Activated T-helper 17 cell treated with anti-CD3 and anti-CD28 coated beads, Interleukin-2, amount 50 U/mL, for 72 hours (primary cell): ENCODE results near the gene RNF157. TPM values are rescaled to one million over a fixed set of nuclear protein-coding genes. Genes with fewer than 3 reads are reported as not detected.

Experiments used
- ATAC-seq: fragments of 150-1000 bp; cut with Tn5 transposase; replicated peaks from 2 replicates; pipeline ENCODE4 v1.10.0; 2021; ENCODE audit warnings: mild to moderate bottlenecking, moderate library complexity
- H3K27ac Mint-ChIP-seq: one replicate; pipeline ENCODE4 v1.8.0; 2022; ENCODE audit warnings: mixed read lengths
- H3K27me3 Mint-ChIP-seq: one replicate; pipeline ENCODE4 v1.8.0; 2022; ENCODE audit warnings: mixed read lengths
- H3K36me3 Mint-ChIP-seq: one replicate; pipeline ENCODE4 v1.8.0; 2022; ENCODE audit warnings: low read depth, mild to moderate bottlenecking, mixed read lengths
- H3K4me1 Mint-ChIP-seq: one replicate; pipeline ENCODE4 v1.8.0; 2022; ENCODE audit warnings: mixed read lengths
- H3K4me3 Mint-ChIP-seq: one replicate; pipeline ENCODE4 v1.8.0; 2022; ENCODE audit warnings: mild to moderate bottlenecking, mixed read lengths
- H3K9me3 Mint-ChIP-seq: one replicate; pipeline ENCODE4 v1.8.0; 2022; ENCODE audit warnings: mixed read lengths
- total RNA-seq, 2 donors: library from RNA; stranded (reverse); gene quantifications; one replicate each; pipeline ENCODE4 v1.2.3, GENCODE V29; 2022

Gene RNF157
- total RNA-seq, 2 donors from 2014 or later = 15.5 to 17.4 TPM

DNA sequence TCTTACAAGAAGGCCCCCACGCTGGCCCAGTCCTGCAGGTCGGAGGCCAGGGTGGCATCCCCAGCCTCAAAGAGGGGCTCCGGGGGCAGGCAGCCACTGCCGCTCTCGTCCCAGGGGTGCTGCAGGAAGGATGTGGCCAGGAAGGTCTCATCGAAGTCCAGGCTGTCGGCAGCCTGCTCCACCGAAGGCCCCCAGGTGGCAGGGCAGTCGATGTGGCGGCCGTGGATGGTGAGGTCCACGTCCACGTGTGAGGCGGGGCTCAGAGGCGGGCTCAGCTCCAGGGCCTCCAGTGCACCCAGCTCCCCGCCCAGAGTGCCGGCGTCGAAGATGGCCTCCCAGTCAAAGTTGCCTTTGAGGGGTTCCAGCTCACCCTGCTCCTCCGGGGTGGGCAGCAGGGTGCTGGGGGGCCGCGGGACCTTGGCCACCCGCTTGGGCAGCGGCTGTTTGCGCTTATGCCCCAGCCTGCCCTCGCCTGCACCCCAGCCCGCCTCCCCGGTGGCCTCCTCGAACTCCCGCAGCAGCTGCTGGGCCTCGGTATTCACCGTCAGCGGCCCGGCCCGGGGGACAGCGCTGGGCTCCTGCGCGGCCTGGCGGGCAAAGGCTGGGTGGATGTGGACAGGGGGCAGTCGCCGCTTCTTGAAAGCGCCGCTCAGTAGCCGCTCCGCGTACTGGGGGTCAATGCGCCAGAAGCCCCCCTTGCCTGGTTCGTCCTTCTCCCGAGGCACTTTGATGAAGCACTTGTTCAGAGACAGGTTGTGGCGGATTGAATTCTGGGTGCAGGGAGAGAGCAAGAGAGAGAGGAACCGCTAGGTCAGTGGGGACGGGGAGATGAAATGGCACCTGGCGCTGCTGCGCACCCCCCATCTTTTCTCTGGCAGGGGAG is 102.7 kb downstream of the RNF157 start:
- H3K4me3 Mint-ChIP-seq = no peak overlapping the region
- no peak overlapping the region for H3K27ac Mint-ChIP-seq
- H3K36me3 Mint-ChIP-seq = no peaks in the 10 kb centered on the region

DNA sequence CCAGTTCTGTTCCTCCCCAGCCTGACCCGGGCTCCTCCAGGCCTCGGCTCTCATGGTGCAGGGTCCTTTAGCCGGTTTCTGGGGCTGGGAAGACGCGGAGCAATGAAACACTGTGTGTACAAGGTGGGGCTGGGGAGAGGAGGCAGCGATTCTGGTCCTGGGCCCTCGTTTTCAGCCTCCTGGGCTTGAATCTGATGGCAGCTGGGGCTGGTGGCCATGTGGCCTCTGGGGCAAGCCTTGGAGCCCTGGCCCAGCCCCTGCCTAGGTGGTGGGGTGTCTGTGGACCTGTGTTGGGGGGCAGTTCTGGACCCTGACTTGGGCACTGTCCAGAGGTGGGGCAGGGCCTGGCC is 103.3 kb downstream of the RNF157 start:
- no peaks in the 10 kb centered on the region for H3K9me3 Mint-ChIP-seq
- no peaks in the 10 kb centered on the region for H3K36me3 Mint-ChIP-seq
- H3K27ac Mint-ChIP-seq = no peak overlapping the region
- no peak overlapping the region for H3K4me3 Mint-ChIP-seq
- no peaks in the 10 kb centered on the region for H3K4me1 Mint-ChIP-seq
- ATAC-seq = no peak
- peaks cover 6% of the 10 kb centered on the region for H3K27me3 Mint-ChIP-seq

More for the DNA sequence above, 102.7 kb downstream of the RNF157 start:
- Mint-ChIP-seq H3K27me3 (peaks cover 6% of the 10 kb centered on the region), H3K9me3 (no peaks in the 10 kb centered on the region), H3K4me1 (peaks cover 3% of the 10 kb centered on the region)
- ATAC-seq = no peak

DNA sequence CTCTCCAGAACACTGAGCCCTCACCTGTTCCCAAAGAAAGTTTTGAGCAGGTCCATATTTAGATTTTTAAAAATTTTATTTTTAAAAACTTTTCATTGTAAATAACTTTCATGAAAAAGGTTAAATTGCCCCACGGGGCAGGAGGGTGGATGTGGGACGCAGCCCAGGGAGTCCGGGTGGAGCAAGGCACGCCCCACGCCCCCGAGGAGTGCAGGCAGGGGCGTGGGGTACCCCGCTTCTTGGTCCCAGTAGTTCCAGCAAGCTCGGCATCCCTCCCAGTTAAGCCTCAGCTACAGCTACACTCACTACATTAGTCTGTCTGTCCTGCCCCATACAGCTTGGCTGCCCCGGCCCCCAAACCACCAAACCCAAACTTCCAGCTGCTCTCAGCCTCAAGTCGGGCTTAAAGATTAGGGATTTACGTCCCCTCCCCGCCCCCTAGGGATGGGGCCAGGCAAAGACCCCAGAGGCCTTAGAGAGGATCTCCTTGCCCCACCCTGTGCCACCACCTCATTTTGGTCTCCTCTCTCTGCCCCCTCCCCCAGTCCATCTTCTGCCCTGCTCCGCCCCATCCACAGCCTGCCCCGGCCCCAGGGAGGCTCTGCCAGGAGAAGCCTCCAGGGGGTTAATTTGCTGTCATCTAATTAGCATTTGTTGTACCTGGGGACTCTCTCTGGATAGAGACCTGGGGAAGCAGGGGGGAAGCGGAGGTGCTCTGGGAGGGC is 103.9 kb downstream of the RNF157 start:
- Mint-ChIP-seq H3K27ac (no peak overlapping the region), H3K4me3 (no peak overlapping the region), H3K36me3 (no peaks in the 10 kb centered on the region), H3K27me3 (peaks cover 6% of the 10 kb centered on the region), H3K4me1 (no peaks in the 10 kb centered on the region), H3K9me3 (no peaks in the 10 kb centered on the region)
- ATAC-seq = no peak

DNA sequence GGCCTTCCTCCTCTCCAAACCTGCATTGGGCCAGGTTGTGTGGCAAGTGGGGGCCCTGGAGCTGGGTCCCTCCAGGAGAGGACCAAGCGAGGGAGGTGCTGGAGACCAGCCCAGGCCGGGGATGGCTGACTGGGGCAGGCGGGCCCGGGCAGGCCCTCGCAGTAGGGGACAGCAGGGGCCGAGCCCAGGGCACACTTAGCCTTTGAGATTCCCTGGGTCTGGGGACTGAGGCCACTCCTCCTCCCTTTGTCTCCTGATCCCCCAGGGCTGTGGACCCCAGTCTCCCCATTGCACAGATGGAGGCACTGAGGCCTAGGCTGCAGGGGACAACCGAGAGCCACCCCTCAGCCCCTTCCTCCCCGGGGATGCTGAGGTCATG is 104.5 kb downstream of the RNF157 start:
- ATAC-seq = no peak

DNA sequence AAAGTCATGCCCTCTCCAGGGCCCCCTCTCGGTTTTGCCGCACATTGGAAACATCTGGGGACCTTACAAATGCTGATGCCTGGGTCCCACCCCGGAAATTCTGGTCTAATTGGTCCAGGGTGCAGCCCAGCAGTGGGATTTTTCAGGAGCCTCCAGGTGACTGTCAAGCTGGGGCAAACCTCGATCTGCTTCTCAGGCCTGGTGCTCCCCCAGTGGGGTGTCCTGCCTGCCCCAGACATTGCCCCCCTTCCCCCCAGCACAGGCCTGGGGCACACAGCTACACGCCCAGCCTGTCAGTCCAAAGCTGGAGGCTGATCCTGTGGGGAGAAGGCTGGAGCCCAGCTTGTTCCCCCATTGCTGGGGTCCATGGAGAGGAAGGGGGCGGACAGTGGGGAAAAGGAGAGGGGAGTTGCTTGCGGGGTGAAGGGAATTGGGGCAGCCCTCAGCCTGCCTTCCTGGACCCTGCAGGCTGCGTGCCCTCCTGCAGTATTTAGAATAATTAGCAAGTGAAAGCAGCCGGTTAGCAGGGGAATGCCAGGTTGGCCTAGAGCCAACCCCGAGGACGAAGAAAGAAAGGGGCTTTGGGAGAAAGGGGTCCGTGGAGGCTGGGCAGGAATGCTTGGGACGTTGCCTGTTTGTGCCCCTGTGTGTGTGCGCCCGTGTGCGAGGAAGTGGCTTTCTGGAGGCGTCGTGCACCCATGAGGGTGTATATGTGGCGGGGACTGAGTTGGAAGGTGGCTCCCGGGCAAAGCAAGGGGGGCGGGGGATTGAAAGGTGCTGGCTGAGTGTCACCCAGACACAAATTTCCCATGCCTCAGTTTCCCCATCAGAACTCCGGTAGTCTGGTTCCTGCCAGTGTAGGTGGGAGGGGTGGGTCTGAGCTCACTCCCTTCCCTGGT is 105.1 kb downstream of the RNF157 start:
- peaks cover 3% of the 10 kb centered on the region for H3K27me3 Mint-ChIP-seq
- H3K36me3 Mint-ChIP-seq = no peaks in the 10 kb centered on the region
- no peak for ATAC-seq
- H3K9me3 Mint-ChIP-seq = no peaks in the 10 kb centered on the region
- H3K4me3 Mint-ChIP-seq = peak overlapping the region; percentile 11
- H3K27ac Mint-ChIP-seq = peak overlapping the region; percentile 13
- H3K4me1 Mint-ChIP-seq = no peaks in the 10 kb centered on the region

More for the DNA sequence above, 104.5 kb downstream of the RNF157 start:
- H3K27me3 Mint-ChIP-seq = peaks cover 6% of the 10 kb centered on the region
- no peaks in the 10 kb centered on the region for H3K4me1 Mint-ChIP-seq
- no peaks in the 10 kb centered on the region for H3K9me3 Mint-ChIP-seq
- H3K4me3 Mint-ChIP-seq = no peak overlapping the region
- H3K36me3 Mint-ChIP-seq = no peaks in the 10 kb centered on the region
- H3K27ac Mint-ChIP-seq = no peak overlapping the region

DNA sequence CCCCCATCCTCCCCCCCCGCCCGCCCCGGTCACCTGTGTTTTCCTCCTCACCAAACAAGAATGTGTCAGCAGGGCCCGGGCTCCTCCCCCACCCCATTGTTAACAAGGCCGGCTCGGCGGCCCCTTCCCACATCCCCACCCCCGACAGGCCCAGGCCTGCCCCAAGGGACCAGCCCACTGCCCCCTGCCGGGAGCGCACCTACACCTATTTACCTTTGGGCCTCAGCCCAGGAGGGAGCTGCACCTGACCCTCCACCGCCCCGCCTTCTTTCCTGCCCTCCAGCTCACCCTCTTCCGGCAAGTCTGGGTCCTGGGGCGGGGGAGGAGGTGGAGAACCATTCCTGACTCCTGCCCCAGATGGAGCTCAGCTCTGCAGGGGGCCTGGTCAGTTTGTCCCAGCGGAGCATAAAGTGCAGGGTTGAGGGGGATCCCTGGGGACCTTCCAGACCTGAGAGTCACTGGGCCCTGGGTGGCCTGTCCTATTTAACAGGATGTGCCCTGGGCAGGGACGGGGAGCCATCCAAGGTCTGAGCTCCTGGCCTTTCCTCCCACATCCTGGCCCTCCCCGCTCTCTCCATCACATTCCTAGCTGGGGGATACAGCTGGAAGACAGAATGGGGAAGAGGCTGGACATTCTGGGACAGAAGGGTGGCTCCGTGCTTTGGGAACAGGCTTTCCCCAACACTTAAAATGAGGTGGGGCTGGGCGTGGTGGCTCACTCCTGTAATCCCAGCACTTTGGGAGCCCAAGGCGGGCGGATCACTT is 107.5 kb downstream of the RNF157 start:
- Mint-ChIP-seq H3K27ac (no peak overlapping the region), H3K9me3 (no peaks in the 10 kb centered on the region), H3K27me3 (no peaks in the 10 kb centered on the region), H3K4me3 (no peak overlapping the region), H3K4me1 (no peaks in the 10 kb centered on the region), H3K36me3 (no peaks in the 10 kb centered on the region)
- no peak for ATAC-seq

DNA sequence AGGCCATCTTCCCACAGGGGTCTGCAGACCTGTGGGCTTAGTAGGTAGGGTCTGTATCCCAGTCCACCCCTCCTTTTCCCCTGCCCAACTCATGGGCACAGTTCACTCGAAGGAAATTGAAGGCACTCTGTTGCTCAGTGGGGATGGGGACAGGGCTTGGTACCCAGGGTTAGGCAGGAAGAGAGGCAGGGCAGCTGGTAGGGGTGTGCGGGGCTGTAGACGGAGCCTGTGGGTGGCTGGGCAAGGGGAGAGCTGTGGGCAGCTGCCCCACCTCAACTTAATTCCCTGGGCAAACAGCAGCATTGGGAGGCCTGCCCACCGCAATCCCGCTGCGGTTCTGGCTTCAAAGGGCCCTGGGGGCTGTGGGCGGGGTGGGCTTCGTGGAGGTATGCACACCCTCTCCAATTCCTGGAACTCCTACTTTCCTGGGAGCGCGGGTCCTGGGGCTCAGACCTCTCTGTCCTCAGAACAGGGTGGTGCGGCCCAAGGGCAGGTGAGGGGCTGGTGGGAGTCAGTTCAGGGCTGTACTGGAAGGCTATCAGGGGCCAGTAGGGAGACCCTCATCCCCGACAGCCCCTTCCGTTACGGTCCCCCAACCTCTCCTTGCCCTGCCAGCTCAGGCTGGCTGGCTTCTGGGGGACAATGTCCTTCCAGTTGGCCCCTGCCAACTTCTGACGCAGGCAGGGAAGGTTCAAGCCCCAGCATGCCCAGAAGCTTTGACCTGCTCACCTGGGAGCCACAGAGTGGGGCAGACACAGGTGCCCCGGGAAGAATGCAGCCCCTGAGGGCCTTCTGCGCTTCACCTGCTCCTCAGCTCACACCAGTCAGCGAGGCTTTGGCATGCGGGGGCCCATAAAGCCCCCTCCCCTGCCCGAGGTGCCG is 108.4 kb downstream of the RNF157 start:
- no peak for ATAC-seq
- Mint-ChIP-seq H3K4me1 (no peaks in the 10 kb centered on the region), H3K27ac (peak overlapping the region; percentile 35), H3K36me3 (no peaks in the 10 kb centered on the region), H3K27me3 (no peaks in the 10 kb centered on the region), H3K9me3 (no peaks in the 10 kb centered on the region), H3K4me3 (no peak overlapping the region)

DNA sequence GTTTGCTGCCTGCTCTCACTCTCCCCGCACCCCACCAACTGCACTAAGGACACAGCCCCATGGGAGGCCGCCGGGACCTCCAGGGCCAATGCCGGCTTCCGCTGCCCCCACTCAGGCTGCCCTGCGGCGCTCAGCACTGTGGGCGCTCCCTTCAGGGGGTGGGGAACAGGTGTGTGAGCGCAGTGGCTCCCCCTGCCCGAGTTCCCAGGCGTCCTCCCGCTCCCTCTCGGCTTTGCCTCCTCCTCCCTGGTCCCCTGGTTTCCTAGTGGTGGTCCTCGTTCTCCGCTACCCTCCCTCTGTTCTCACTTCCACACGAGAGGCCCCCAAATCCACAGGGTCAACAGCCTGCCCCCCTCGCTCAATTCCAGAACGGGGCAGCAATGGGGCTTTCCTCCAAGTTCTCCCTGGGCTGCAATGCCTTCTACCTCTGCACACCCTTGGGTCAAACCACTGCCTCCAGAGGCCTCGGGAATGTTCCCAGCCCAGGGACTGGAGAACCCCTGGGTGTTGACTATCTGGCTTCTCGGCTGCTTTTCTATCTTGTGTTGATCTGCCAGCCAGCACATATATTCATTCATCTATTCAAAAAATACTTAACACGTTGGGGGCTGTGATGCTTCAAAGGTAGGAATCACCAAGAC is 109.1 kb downstream of the RNF157 start:
- H3K36me3 Mint-ChIP-seq = no peaks in the 10 kb centered on the region
- peak overlapping the region; percentile 35 for H3K27ac Mint-ChIP-seq
- no peak overlapping the region for H3K4me3 Mint-ChIP-seq
- no peaks in the 10 kb centered on the region for H3K27me3 Mint-ChIP-seq
- H3K4me1 Mint-ChIP-seq = no peaks in the 10 kb centered on the region
- no peaks in the 10 kb centered on the region for H3K9me3 Mint-ChIP-seq
- no peak for ATAC-seq

DNA sequence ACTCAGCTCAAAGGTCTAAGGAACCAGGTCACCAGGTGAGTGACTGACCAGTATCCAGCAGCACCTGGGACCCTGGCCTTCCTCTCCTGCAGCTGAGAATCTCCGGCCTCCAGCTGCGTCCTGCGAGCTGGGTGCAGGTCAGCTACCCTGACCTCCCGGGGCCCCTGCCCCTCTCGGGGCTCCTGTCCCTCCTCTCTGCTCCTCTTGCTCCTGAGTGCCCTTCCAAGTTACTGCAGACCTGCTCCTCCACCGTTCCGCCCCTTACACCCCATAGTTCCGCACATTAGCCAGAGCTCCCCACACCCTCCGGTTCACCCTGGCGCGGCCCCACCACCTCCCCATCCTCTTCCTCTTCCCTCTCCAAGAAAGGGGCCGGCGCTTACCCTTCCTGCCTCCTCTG is 109.8 kb downstream of the RNF157 start:
- no peak overlapping the region for H3K4me3 Mint-ChIP-seq
- no peaks in the 10 kb centered on the region for H3K27me3 Mint-ChIP-seq
- H3K36me3 Mint-ChIP-seq = no peaks in the 10 kb centered on the region
- H3K27ac Mint-ChIP-seq = no peak overlapping the region
- ATAC-seq = no peak
- H3K9me3 Mint-ChIP-seq = no peaks in the 10 kb centered on the region
- H3K4me1 Mint-ChIP-seq = no peaks in the 10 kb centered on the region

DNA sequence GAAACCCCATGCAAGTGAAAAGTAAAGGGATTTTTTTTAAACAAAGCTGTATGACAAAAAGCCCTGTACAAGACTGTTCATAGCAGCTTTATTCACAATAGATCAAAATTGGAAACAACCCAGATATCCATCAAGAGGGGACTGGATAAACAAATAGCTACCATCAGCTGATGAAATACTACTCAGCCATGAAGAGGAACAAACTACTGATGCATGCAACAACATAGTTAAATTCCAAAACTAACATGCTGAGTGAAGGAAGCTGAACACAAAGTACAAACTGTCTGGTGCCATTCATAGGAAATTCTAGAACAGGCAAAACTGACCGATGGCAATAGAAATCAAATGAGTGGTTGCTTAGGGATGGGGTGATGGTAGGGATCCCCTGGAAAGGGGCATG is 114.4 kb downstream of the RNF157 start:
- no peak overlapping the region for H3K27ac Mint-ChIP-seq
- peaks cover under 1% of the 10 kb centered on the region for H3K4me1 Mint-ChIP-seq
- no peak overlapping the region for H3K4me3 Mint-ChIP-seq
- no peaks in the 10 kb centered on the region for H3K27me3 Mint-ChIP-seq
- no peaks in the 10 kb centered on the region for H3K9me3 Mint-ChIP-seq
- H3K36me3 Mint-ChIP-seq = no peaks in the 10 kb centered on the region
- no peak for ATAC-seq

DNA sequence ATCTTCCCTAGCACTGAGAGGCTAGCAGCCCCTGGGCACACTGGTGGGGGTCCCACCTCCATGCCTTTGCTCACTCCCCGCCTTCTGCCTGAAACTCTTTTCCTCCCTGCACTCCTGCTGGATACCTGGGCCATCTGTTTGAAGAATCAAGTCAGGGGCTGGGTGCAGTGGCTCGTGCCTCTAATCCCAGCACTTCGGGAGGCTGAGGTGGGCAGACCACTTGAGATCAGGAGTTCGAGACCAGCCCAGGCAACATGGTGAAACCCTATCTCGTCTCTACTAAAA is 115.0 kb downstream of the RNF157 start:
- H3K4me1 Mint-ChIP-seq = peaks cover 4% of the 10 kb centered on the region
- no peaks in the 10 kb centered on the region for H3K9me3 Mint-ChIP-seq
- H3K36me3 Mint-ChIP-seq = no peaks in the 10 kb centered on the region
- no peak for ATAC-seq
- H3K27ac Mint-ChIP-seq = no peak overlapping the region
- H3K4me3 Mint-ChIP-seq = no peak overlapping the region
- H3K27me3 Mint-ChIP-seq = no peaks in the 10 kb centered on the region

DNA sequence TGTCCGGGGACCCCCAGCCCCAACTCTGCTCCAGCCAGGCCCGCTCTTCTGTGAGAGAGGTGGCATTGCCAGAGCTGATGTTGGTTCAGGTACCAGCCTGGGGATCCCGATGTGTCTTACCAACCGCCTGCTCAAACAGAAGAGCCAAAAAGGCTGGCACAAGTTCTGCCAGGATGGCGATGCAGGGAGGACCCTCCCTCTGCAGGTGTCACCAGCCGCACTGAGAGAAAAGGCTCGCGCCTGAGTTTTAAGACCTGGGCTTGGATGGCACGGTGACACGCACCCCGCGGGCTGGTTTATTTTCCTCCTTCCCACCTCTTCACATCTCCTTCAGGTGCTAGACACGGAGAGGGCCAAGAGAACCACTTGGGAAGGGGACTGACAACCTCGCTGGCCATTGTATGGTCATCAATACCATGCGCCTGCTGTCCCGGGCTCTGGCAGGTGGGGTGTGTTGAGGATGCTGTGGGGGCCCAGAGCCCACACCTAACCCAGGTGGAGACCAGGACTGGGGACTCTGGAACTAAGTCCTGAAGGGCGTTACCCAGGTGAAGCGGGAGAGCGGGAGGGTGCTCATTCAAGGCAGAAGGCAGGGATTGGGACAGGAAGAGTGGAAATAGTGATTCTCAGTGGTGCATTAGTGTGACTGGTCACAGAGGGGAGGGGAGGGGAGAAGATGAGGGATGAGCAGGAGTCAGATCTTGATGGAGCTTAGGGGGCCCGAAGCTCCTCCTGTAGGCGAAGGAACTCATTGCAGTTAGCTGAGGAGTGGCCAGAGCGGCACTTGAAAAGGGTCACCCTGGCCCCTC is 115.5 kb downstream of the RNF157 start:
- Mint-ChIP-seq H3K27me3 (no peaks in the 10 kb centered on the region), H3K9me3 (no peaks in the 10 kb centered on the region), H3K4me3 (no peak overlapping the region), H3K4me1 (peaks cover 4% of the 10 kb centered on the region), H3K36me3 (no peaks in the 10 kb centered on the region), H3K27ac (peak overlapping the region; percentile 54)
- ATAC-seq = no peak
